ENCODE data around the gene ZNF667.

Gene ZNF667

GRCh38 chr19:56403764-56404704 is 73.1 kb downstream of the ZNF667 start, which contains the start of gene ZNF583 (continued):
- peak; percentile 80 for TF ChIP-seq ZBTB17 (tag by site-specific recombination; IDR thresholded peaks at IDR 0.05)
- TF ChIP-seq, protein P1, sequence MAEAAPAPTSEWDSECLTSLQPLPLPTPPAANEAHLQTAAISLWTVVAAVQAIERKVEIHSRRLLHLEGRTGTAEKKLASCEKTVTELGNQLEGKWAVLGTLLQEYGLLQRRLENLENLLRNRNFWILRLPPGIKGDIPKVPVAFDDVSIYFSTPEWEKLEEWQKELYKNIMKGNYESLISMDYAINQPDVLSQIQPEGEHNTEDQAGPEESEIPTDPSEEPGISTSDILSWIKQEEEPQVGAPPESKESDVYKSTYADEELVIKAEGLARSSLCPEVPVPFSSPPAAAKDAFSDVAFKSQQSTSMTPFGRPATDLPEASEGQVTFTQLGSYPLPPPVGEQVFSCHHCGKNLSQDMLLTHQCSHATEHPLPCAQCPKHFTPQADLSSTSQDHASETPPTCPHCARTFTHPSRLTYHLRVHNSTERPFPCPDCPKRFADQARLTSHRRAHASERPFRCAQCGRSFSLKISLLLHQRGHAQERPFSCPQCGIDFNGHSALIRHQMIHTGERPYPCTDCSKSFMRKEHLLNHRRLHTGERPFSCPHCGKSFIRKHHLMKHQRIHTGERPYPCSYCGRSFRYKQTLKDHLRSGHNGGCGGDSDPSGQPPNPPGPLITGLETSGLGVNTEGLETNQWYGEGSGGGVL (tag by site-specific recombination; IDR thresholded peaks at IDR 0.05), result no peak

DNA sequence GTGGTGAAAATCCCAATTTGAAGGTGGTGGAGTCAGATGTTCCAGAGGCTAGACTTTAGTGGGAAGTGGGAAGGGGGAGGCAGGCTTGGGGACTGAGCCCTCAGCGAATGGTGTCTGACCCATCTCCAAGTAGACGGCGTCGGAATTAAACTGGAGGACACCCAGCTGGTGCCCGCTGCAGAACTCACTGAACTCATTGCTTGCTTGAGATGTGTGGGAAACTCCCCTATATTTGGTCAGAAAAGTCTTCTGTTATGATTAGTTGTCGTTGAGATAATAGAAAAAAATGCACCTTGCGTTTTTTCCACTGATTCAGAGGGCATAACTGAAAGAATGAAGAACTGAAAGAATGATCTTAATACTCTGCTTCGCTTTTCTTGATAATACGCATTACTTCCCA is 73.9 kb downstream of the ZNF667 start:
- Histone ChIP-seq H3K4me3 (ENCODE audit: low read depth, low read length) (peak overlapping the region; percentile 96), H3K9me3 (ENCODE audit: control insufficient read depth, insufficient read depth, low read depth, low read length) (no peaks in the 10 kb centered on the region), H3K4me1 (ENCODE audit: control insufficient read depth, insufficient read depth, low read length) (no peaks in the 10 kb centered on the region), H3K27ac (ENCODE audit: extremely low read depth, low read depth, low read length) (peak overlapping the region; percentile 83; the same call in 1 of the 2 replicates), H3K36me3 (ENCODE audit: control insufficient read depth in 2 of 2, insufficient read depth in 1 of 2, low read length in 2 of 2) (peaks cover 18 to 39% of the 10 kb centered on the region in 2 experiments)
- CTCF ChIA-PET, result interaction anchor here (0.5 to 2.3 kb wide), 4 partner anchors 10 to 171 kb away, joined by 3 to 8 read pairs (median 4); partner anchors contain the start of gene ZNF582
- POLR2A ChIA-PET, result interaction anchor here (0.7 to 1.1 kb wide), 8 partner anchors 9 to 282 kb away, joined by 3 to 6 read pairs (median 3); partner anchors contain the start of genes ZNF582 and ZNF787
- no peak for TF ChIP-seq ZNF266 (tag by site-specific recombination; IDR thresholded peaks at IDR 0.05; ENCODE audit: low read depth)

GRCh38 chr19:56400485-56400884 is 76.7 kb downstream of the ZNF667 start:
- TF ChIP-seq, protein P2, sequence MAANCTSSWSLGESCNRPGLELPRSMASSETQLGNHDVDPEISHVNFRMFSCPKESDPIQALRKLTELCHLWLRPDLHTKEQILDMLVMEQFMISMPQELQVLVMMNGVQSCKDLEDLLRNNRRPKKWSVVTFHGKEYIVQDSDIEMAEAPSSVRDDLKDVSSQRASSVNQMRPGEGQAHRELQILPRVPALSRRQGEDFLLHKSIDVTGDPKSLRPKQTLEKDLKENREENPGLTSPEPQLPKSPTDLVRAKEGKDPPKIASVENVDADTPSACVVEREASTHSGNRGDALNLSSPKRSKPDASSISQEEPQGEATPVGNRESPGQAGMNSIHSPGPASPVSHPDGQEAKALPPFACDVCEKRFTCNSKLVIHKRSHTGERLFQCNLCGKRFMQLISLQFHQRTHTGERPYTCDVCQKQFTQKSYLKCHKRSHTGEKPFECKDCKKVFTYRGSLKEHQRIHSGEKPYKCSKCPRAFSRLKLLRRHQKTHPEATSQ (tag by site-specific recombination; IDR thresholded peaks at IDR 0.05), result no peak
- TF ChIP-seq ZNF335 (tag by site-specific recombination; conservative IDR thresholded peaks at IDR 0.05) (no peak), SETDB1 (IDR thresholded peaks at IDR 0.05; ENCODE audit: insufficient read length, low read length) (peak; percentile 87), EGR2 (tag by site-specific recombination; IDR thresholded peaks at IDR 0.05; ENCODE audit: low read depth) (no peak), ZNF404 (tag by site-specific recombination; IDR thresholded peaks at IDR 0.05) (no peak), GLIS2 (tag by site-specific recombination; IDR thresholded peaks at IDR 0.05) (no peak), ZSCAN23 (tag by site-specific recombination; IDR thresholded peaks at IDR 0.05) (no peak)
- Histone ChIP-seq H3K27ac (ENCODE audit: extremely low read depth, low read depth, low read length) (no peak overlapping the region), H3K4me3 (ENCODE audit: low read depth, low read length) (no peak overlapping the region), H3K36me3 (ENCODE audit: control insufficient read depth in 2 of 2, insufficient read depth in 1 of 2, low read length in 2 of 2) (peaks cover 0 to 37% of the 10 kb centered on the region in 2 experiments; a peak in 1 of 3 replicates), H3K4me1 (ENCODE audit: control insufficient read depth, insufficient read depth, low read length) (no peaks in the 10 kb centered on the region), H3K9me3 (ENCODE audit: control insufficient read depth, insufficient read depth, low read depth, low read length) (no peaks in the 10 kb centered on the region)
- CTCF ChIA-PET, result no interaction called here
- POLR2A ChIA-PET, result no interaction called here

GRCh38 chr19:56398809-56399208 is 78.3 kb downstream of the ZNF667 start:
- H3K27ac ChIP-seq (ENCODE audit: extremely low read depth, low read depth, low read length), result no peak overlapping the region
- H3K4me3 ChIP-seq (ENCODE audit: low read depth, low read length), result no peak overlapping the region
- peaks cover 3% of the 10 kb centered on the region; the same call in 1 of the 2 replicates for H3K9me3 ChIP-seq (ENCODE audit: control insufficient read depth, insufficient read depth, low read depth, low read length)
- no peaks in the 10 kb centered on the region for H3K4me1 ChIP-seq (ENCODE audit: control insufficient read depth, insufficient read depth, low read length)
- TF ChIP-seq, protein P3, sequence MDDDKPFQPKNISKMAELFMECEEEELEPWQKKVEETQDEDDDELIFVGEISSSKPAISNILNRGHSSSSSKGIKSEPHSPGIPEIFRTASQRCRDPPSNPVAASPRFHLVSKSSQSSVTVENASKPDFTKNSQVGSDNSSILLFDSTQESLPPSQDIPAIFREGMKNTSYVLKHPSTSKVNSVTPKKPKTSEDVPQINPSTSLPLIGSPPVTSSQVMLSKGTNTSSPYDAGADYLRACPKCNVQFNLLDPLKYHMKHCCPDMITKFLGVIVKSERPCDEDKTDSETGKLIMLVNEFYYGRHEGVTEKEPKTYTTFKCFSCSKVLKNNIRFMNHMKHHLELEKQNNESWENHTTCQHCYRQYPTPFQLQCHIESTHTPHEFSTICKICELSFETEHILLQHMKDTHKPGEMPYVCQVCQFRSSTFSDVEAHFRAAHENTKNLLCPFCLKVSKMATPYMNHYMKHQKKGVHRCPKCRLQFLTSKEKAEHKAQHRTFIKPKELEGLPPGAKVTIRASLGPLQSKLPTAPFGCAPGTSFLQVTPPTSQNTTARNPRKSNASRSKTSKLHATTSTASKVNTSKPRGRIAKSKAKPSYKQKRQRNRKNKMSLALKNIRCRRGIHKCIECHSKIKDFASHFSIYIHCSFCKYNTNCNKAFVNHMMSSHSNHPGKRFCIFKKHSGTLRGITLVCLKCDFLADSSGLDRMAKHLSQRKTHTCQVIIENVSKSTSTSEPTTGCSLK (tag by site-specific recombination; IDR thresholded peaks at IDR 0.05), result no peak
- peaks cover 0 to 37% of the 10 kb centered on the region in 2 experiments; a peak in 1 of 3 replicates for H3K36me3 ChIP-seq (ENCODE audit: control insufficient read depth in 2 of 2, insufficient read depth in 1 of 2, low read length in 2 of 2)
- ChIA-PET POLR2A (no interaction called here), CTCF (interaction anchor here (0.9 kb wide), 1 partner anchor 89 kb away, joined by 4 read pairs; no protein-coding TSS in a partner anchor)

Measured in HEK293 (cell line).